Measurements from ENCODE around the gene DNAJB1.
"Not testable (repeated sequence)": the region's sequence is repeated elsewhere in the genome, so short reads cannot be mapped to it uniquely, and the experiment has no call there.

Gene DNAJB1

GRCh38 chr19:14517840-14518505 is at the start of gene DNAJB1:
Gene DNAJB1, minus strand, starts transcription at chr19:14518397. Its CDS starts 48 bp downstream, at chr19:14518349.
- DNase-seq, result peak; percentile 56

DNA sequence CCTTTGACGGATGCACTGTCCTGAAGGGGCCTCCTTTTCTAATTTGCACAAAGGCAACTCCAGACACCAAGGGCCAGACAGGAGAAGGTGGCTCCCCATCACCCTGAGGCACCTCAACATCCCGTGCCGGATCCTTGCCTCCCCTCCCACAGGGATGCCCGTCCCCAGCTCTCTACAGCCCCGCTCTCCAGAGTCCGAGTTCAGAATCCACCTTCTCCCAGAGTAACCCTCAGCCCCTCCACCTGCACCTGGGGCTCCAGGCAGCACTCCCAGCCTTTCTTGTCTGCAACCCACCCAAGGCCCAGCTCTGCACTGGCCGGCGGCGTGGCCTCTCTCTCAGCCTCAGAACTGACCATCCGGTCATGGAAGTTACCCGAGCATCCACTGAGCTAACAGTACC is 48.9 kb upstream of the DNAJB1 start:
- no peak for DNase-seq

- DNase-seq, result no peak
These were observed 48.5 kb upstream of the DNAJB1 start for GRCh38 chr19:14566712-14567077.

GRCh38 chr19:14565765-14566711 is 47.8 kb upstream of the DNAJB1 start:
- no peak for DNase-seq

- no peak for DNase-seq
These were observed 47.1 kb upstream of the DNAJB1 start for GRCh38 chr19:14565298-14565679.

DNA sequence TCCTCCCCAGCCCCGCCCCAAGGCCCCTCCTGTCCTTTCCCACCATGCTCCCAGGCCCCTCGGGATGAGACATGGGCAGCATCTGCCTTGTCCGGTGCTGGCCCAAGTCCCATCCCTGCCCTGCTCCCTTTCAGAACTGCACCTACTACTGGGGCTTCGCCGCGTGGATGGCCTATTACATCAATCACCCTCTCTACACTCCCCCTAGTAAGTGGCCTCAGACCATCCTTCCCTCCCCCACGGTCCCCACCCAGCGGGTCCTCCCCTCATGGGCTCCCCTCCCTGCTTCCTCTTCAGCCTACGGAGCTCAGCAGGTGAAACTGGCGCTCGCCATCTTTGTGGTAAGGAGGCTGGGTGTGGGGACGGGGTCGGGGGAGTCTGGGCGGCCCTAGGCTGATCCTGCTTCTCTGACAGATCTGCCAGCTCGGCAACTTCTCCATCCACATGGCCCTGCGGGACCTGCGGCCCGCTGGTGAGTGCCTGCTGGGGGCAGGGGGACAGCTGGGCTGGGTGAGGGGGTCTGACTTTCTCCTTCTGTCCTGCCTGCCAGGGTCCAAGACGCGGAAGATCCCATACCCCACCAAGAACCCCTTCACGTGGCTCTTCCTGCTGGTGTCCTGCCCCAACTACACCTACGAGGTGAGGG is 46.6 kb upstream of the DNAJB1 start:
- DNase-seq, result not testable (repeated sequence)

GRCh38 chr19:14563989-14564651 is 45.9 kb upstream of the DNAJB1 start:
- peak; percentile 41 for DNase-seq

GRCh38 chr19:14563590-14563926 is 45.4 kb upstream of the DNAJB1 start:
- no peak for DNase-seq

DNA sequence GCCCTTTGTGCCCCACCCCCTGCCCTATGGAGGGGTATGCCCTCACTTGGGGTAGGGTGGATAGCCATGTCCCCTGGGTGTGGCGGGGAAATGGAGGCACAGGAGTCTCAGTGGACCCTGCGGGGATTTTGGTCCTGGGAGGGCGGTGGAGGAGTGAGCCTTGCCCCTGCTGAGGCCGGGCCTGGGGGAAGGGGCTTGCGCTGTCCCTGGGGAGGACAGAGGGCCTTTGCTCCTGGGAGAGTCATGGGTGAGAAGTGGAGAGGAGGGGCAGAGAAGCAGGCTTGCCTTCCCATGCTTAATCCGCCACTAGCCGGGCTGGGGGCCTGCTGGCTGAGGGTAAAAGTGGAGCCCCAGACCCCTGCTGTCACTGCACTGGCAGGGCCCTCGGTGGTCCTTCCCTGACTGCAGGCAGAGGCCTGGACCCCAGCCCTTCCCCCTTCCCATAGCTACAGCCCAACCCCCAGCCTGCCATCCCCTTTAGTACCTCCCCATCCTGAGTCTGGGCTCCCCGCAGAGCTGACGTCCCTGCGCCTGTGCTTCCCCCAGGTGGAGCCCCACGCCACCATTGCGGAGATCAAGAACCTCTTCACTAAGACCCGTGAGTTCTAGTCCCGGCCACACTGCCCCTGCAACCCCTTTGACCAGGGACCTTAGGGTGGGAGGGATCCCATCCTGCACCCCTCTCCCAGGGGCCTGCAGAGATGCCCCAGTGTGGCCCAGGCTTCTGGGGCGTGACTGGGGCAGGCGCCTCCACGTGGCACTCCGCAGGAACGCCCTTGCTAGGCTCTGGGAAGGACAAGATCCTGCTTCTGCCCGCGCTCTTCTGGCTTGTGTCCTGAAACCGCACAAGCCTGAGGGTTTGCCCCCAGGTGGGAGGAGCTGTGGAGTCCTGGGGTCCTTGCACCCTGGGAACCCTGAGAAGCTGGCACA is 44.7 kb upstream of the DNAJB1 start:
- no peak for DNase-seq

DNA sequence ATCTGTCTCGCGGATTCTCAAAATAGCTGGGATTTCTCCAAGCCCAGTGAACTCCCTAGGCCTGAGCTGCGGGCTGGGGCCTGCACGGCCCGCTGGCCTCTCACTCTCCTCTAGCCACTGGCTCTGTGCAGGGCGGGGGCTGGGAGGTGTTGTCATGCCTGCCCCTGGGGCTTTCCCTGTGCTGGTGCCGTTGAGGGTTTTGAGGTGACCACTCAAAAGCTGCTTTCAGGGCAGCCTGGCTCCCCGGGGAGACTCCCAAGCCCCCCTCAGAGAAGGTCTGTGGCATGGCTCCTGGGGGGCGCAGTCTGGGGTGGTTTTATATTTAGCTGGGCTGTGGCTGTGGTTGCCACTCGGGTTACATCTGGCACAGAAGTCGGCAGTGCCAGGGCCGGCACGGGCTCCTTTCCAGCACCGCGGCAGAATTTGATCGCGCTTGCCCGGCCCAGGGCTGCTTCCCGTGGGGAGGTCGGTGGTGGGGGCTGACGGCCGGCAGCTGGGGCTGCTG is 43.7 kb upstream of the DNAJB1 start:
- no peak for DNase-seq

- no peak for DNase-seq
These were observed 43.1 kb upstream of the DNAJB1 start for GRCh38 chr19:14561249-14561648.

GRCh38 chr19:14560776-14561108 is 42.5 kb upstream of the DNAJB1 start:
- no peak for DNase-seq

DNA sequence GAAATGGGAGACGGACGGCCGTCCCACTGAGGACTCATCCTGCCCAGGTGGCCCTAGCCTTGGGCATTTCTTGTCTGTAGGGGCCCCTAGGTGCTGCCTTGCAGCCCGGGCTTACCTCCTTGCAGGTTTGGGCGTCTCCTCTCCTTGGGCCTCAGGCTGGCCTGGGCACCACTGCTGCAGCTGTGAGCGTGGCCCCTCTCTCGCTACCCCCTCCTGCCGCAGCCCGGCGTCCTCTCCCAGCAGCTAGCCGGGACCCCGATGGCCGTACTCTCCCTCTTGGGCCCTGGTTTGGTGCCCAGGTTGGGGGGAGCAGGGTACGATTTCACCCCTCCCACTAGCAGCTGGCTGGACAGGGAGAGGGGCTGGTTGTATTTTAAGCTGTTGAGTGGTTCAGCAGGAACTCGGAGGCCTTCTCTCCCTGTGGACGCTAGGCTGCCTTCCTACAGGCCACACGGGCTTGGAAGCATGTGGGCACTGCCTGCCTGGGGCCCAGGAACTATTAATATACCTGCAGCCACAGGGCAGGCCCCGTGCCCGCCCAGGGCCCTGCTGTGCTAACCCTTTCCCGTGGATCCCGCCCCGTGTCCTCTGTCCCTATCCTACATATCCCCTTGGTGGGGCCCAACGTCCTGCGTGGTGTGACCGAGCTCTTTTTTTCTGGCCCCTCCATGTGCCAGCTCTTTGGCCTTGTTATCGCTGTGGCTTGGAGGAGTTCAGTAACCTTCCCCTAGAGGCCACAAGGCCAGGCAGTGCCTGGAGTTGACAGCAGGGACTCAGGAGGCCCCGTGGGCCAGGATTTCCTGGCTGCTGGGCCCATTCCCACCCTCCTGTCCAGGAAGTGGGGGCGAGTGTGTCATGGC is 41.9 kb upstream of the DNAJB1 start:
- no peak for DNase-seq

GRCh38 chr19:14558370-14559066 is 40.3 kb upstream of the DNAJB1 start:
- no peak for DNase-seq

DNA sequence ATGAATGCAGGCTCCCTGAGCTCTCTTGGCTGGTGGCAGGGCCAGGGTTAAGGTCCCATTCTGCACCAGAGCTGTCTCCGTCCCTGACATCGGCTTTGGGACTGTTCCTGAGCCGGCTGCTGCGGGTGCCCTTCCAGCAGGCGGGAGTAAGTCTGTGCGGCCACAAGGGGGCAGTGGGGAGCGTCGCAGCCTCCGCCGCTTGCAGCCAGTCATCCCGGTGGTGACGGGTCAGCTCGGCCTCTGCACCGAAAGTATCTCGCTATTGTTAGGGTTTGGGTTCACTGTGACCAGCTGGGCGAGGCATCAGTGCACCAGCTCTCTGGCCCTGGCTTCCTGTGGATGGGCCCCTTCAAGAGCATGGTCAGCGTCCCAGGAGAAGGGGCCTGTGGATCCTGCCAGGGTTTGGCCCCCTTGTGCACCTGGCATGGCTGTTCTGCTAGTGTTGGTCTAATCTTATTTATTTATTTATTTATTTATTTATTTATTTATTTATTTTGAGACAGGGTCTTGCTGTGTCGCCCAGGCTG is 38.5 kb upstream of the DNAJB1 start:
- peak; percentile 76 for DNase-seq

GRCh38 chr19:14555918-14556661 is 37.9 kb upstream of the DNAJB1 start:
- DNase-seq, result no peak

DNA sequence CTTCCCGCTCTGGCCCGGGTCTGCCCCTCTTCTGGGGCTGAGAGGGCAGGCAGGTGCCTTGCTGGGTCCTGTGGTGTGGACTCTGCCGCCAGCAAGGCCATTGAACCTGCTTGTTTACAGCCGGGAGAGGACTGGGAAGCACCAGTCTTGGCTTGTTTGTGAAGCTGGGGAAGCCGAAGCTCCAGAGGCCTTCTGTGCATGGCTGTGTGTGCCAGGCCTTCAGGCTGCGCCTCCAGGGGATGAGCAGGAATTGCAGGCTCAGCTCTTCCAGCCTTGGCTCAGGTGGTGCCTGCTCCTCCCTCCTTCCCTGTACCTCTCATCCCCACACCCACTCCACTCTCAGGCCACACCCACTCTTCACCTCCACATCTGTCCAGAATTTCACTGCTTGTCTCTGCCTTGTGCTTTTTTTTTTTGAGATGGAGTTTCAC is 36.2 kb upstream of the DNAJB1 start:
- DNase-seq, result no peak

- DNase-seq, result no peak
These were observed 35.7 kb upstream of the DNAJB1 start for GRCh38 chr19:14553939-14554243.

All from activated naive CD4-positive, alpha-beta T cell treated with anti-CD3 and anti-CD28 coated beads, Interleukin-2, amount 50 U/mL, for 16 hours (primary cell).